Mesodermal cell (in vitro differentiated cells): ENCODE results near the gene COX6B2.

Experiments used
- H3K27ac ChIP-seq: 2 replicates; pipeline ENCODE4 v1.7.0; 2013; ENCODE audit warnings: mild to moderate bottlenecking, low read depth, low read length, moderate library complexity; ENCODE audit not compliant: severe bottlenecking
- H3K36me3 ChIP-seq: 2 replicates; pipeline ENCODE4 v1.7.1; 2013; ENCODE audit warnings: mild to moderate bottlenecking, low read length, moderate library complexity; ENCODE audit not compliant: control insufficient read depth, insufficient read depth
- H3K4me1 ChIP-seq: one replicate; pipeline ENCODE4 v1.7.1; 2013; ENCODE audit warnings: mild to moderate bottlenecking, low read length; ENCODE audit not compliant: insufficient read depth, control insufficient read depth, poor library complexity, severe bottlenecking
- H3K4me3 ChIP-seq: 2 replicates; pipeline ENCODE4 v1.7.0; 2013; ENCODE audit warnings: low read length, control low read depth, mild to moderate bottlenecking; ENCODE audit not compliant: insufficient read depth, poor library complexity, severe bottlenecking; ENCODE audit errors: extremely low read depth
- H3K9me3 ChIP-seq: 2 replicates; pipeline ENCODE4 v1.7.1; 2013; ENCODE audit warnings: mild to moderate bottlenecking, low read length, moderate library complexity; ENCODE audit not compliant: control insufficient read depth
- WGBS, 2 experiments: methylation state at CpG; one replicate each; pipeline ENCODE4 v1.1.5; 2013; ENCODE audit warnings: missing lambda C conversion rate in 2 of 2; ENCODE audit not compliant: insufficient coverage in 2 of 2; 5-methylcytosine and 5-hydroxymethylcytosine counted together

COX6B2 gene

DNA sequence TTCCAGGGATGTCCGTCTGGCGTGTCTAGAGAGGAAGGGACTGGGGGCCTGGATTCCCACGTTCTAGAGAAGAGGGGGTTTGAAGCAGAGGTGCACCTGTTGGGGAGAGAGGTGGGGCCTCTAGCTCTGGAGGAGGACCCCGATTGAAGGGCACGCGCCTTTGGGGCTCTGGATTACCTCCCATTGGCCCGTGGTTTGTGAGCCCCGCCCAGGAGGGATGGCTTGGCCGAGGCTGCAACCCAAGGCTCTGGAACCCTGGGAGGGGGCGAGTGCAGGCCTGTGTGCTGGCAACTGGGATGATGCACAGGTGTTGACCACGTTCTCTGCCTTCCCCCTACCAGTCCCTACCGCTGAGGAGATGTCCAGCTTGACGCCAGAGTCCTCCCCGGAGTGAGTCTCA lies 49.5 kb downstream of the COX6B2 start:
- Histone ChIP-seq H3K9me3 (no peaks in the 10 kb centered on the region), H3K27ac (no peak overlapping the region), H3K4me1 (no peaks in the 10 kb centered on the region), H3K4me3 (no peak overlapping the region), H3K36me3 (peaks cover 73% of the 10 kb centered on the region)
- WGBS, 2 experiments, result 92 to 94% methylated on average over 9 to 11 of the region's 14 CpGs

DNA sequence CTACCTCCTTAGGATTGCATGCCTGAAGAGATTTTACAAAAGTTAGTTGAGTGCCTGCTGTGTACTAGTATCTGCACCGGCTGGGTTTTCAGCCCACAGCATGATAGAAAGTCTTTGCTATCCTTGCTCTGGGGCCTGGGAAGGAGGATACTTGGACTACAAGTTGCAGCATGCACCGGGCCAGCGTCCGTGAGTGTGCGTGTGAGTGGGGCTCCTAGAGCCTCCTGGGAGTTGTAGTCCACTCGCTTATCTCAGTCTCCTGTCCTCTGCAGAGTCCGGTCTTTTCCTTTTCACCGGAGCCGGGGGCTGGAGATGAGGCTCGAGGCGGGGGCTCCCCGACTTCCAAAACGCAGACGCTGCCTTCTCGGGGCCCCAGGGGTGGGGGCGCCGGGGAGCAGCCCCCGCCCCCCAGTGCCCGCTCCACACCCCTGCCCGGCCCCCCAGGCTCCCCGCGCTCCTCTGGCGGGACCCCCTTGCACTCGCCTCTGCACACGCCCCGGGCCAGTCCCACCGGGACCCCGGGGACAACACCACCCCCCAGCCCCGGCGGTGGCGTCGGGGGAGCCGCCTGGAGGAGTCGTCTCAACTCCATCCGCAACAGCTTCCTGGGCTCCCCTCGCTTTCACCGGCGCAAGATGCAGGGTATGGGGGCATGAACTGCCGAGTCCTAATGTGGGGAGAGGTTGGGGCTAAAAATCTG lies 50.1 kb downstream of the COX6B2 start:
- Histone ChIP-seq H3K4me3 (no peak overlapping the region), H3K4me1 (no peaks in the 10 kb centered on the region), H3K27ac (no peak overlapping the region), H3K36me3 (peaks cover 67% of the 10 kb centered on the region), H3K9me3 (no peaks in the 10 kb centered on the region)
- 94 to 95% methylated on average over 25 to 35 of the region's 39 CpGs for WGBS, 2 experiments

- Histone ChIP-seq H3K4me3 (no peak overlapping the region), H3K9me3 (no peaks in the 10 kb centered on the region), H3K4me1 (no peaks in the 10 kb centered on the region), H3K36me3 (peaks cover 63% of the 10 kb centered on the region), H3K27ac (no peak overlapping the region)
- WGBS, 2 experiments, result 95% methylated on average over 11 of the region's 11 CpGs
Observed at GRCh38 chr19:55303477-55303876, 51.0 kb downstream of the COX6B2 start.

DNA sequence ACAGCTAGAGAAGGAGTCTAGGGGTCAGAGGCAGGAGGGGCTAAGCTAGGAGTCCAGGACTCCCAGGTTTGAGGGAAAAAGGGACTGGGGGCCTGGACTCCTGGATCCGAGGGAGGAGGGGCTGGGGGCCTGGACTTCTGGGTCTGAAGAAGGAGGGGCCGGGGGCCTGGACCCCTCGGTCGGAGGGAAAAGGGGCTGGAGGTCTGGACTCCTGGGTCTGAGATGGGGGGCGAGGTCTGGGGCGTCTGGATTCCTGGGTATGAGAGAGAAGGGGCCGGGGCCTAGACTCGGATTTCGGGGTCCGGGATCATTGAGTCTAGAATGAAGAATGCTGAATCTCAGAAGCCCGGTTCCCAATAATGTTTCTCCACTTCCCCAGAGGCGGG lies 52.2 kb downstream of the COX6B2 start:
- WGBS, 2 experiments, result 92 to 95% methylated on average over 5 to 10 of the region's 12 CpGs
- Histone ChIP-seq H3K9me3 (no peaks in the 10 kb centered on the region), H3K4me3 (no peak overlapping the region), H3K36me3 (peaks cover 64% of the 10 kb centered on the region), H3K27ac (no peak overlapping the region), H3K4me1 (no peaks in the 10 kb centered on the region)

GRCh38 chr19:55301459-55302317 lies 52.8 kb downstream of the COX6B2 start:
- no peak overlapping the region for H3K4me3 ChIP-seq
- 22 to 40% methylated on average over 19 to 23 of the region's 42 CpGs for WGBS, 2 experiments
- H3K36me3 ChIP-seq, result peaks cover 60% of the 10 kb centered on the region
- H3K9me3 ChIP-seq, result no peaks in the 10 kb centered on the region
- H3K4me1 ChIP-seq, result no peaks in the 10 kb centered on the region
- H3K27ac ChIP-seq, result no peak overlapping the region

- no peak overlapping the region for H3K27ac ChIP-seq
- no peaks in the 10 kb centered on the region for H3K4me1 ChIP-seq
- no peak overlapping the region for H3K4me3 ChIP-seq
- WGBS, 2 experiments, result 86 to 87% methylated on average over 14 to 15 of the region's 15 CpGs
- H3K9me3 ChIP-seq, result no peaks in the 10 kb centered on the region
- peaks cover 57% of the 10 kb centered on the region for H3K36me3 ChIP-seq
Observed at GRCh38 chr19:55300886-55301458, 53.5 kb downstream of the COX6B2 start.

DNA sequence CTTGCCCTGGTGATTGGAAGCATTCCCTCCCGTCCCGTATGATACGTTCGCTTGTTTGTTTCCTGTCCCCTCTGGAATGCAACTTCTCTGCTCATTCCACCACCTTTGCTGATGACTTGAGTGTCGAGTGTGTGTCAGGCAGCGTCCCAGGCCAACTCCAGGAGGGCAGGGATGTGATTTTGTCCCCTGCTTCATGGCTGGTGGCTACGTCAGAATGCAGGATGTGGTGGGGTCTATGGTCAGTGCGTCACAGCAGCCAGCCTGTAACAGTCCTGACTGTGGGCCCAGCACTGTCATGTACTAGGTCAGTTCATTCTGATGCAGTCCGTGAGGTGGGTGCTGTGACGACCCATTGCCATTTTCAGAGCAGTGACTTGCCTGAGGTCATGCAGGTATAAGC lies 54.5 kb downstream of the COX6B2 start:
- H3K36me3 ChIP-seq, result peaks cover 57% of the 10 kb centered on the region
- 92 to 94% methylated on average over 7 to 10 of the region's 10 CpGs for WGBS, 2 experiments

More for the DNA sequence above, 54.5 kb downstream of the COX6B2 start:
- Histone ChIP-seq H3K4me1 (no peaks in the 10 kb centered on the region), H3K4me3 (no peak overlapping the region), H3K27ac (no peak overlapping the region), H3K9me3 (no peaks in the 10 kb centered on the region)
